Measurements from ENCODE around the gene STPG1.

DNA sequence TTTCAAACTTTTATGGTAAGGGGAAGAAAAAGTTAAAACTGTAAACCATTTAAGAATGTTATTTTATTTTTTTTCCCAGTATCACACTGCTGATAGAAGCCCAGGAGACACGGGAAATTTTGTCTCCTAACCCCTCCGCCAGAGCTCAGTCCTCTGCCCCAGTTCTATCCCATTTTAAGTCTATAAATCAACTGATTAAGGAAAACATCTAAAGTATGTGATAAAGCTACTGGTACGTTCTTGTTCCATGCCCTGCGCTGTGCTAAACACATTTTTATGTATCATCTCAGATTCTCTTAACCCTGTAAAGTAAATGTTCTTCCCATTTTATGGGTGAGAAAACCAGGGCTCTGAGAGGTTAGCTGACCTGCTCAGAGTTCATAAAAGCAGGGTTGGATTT is 36.7 kb upstream of the STPG1 start:
- TF ChIP-seq, protein P1, sequence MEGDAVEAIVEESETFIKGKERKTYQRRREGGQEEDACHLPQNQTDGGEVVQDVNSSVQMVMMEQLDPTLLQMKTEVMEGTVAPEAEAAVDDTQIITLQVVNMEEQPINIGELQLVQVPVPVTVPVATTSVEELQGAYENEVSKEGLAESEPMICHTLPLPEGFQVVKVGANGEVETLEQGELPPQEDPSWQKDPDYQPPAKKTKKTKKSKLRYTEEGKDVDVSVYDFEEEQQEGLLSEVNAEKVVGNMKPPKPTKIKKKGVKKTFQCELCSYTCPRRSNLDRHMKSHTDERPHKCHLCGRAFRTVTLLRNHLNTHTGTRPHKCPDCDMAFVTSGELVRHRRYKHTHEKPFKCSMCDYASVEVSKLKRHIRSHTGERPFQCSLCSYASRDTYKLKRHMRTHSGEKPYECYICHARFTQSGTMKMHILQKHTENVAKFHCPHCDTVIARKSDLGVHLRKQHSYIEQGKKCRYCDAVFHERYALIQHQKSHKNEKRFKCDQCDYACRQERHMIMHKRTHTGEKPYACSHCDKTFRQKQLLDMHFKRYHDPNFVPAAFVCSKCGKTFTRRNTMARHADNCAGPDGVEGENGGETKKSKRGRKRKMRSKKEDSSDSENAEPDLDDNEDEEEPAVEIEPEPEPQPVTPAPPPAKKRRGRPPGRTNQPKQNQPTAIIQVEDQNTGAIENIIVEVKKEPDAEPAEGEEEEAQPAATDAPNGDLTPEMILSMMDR (IDR thresholded peaks at IDR 0.05; ENCODE audit: insufficient read depth, low read length, poor library complexity, severe bottlenecking) = no peak
- TF ChIP-seq EZH2phosphoT487 (conservative IDR thresholded peaks at IDR 0.05; ENCODE audit: low read length) = no peak

Data from SU-DHL-6 (cell line).